Natural killer cell (primary cell): ENCODE results near the gene RUNX3. TPM values are rescaled to one million over a fixed set of nuclear protein-coding genes. Genes with fewer than 3 reads are reported as not detected.
A peak's percentile ranks its signal among the peaks of the same experiment; 100 is the strongest.

Experiments
- ATAC-seq, 3 donors: fragments of 150-1000 bp in 2 of 3; fragments of 200-7000 bp in 1 of 3; cut with Tn5 transposase; 1 replicate in 1 of 3; 2 replicates in 2 of 3; pipeline ENCODE4 v1.10.0; 2021; ENCODE audit warnings: mild to moderate bottlenecking in 2 of 3, moderate library complexity in 2 of 3
- DNase-seq, 2 donors: peaks; one replicate each; pipeline versions ENCODE4 v3.0.0 to v3.0.0-alpha.2; 2013 to 2021; ENCODE audit warnings: mixed read lengths in 1 of 2
- H3K27ac ChIP-seq: one replicate; pipeline ENCODE4 v1.5.1; 2013; ENCODE audit warnings: mild to moderate bottlenecking, low read length
- H3K27me3 ChIP-seq: one replicate; pipeline ENCODE4 v1.6.1; 2013; ENCODE audit warnings: low read length; ENCODE audit not compliant: control insufficient read depth, insufficient read depth
- H3K36me3 ChIP-seq: one replicate; pipeline ENCODE4 v1.6.1; 2013; ENCODE audit warnings: low read length; ENCODE audit not compliant: control insufficient read depth, insufficient read depth
- H3K4me1 ChIP-seq: one replicate; pipeline ENCODE4 v1.6.1; 2013; ENCODE audit warnings: low read length; ENCODE audit not compliant: control insufficient read depth, insufficient read depth
- H3K4me3 ChIP-seq: one replicate; pipeline ENCODE4 v1.5.1; 2013; ENCODE audit warnings: low read length
- H3K9me3 ChIP-seq: one replicate; pipeline ENCODE4 v1.6.1; 2013; ENCODE audit warnings: low read length; ENCODE audit not compliant: control insufficient read depth, insufficient read depth
- H3K27ac Mint-ChIP-seq, 2 donors: one replicate each; pipeline ENCODE4 v1.8.0; 2022; ENCODE audit warnings: mild to moderate bottlenecking in 2 of 2, mixed read lengths in 2 of 2, moderate library complexity in 1 of 2
- H3K27me3 Mint-ChIP-seq, 2 donors: one replicate each; pipeline ENCODE4 v1.8.0; 2022; ENCODE audit warnings: low read depth in 2 of 2, mixed read lengths in 2 of 2
- H3K36me3 Mint-ChIP-seq: one replicate; pipeline ENCODE4 v1.8.0; 2022; ENCODE audit warnings: mixed read lengths
- H3K4me1 Mint-ChIP-seq, 2 donors: one replicate each; pipeline ENCODE4 v1.8.0; 2022; ENCODE audit warnings: mixed read lengths in 2 of 2
- H3K4me3 Mint-ChIP-seq: one replicate; pipeline ENCODE4 v1.8.0; 2022; ENCODE audit warnings: mild to moderate bottlenecking, moderate library complexity, mixed read lengths
- H3K9me3 Mint-ChIP-seq, 2 donors: one replicate each; pipeline ENCODE4 v1.8.0; 2022; ENCODE audit warnings: mixed read lengths in 2 of 2
- WGBS: methylation state at CpG from one replicate; pipeline ENCODE4 v1.1.7; 2013; ENCODE audit warnings: missing lambda C conversion rate; ENCODE audit not compliant: insufficient coverage; 5-methylcytosine and 5-hydroxymethylcytosine counted together
- intact Hi-C: fragments of 100-400 bp; cut with micrococcal nuclease; formaldehyde crosslinking; loops from one replicate; pipeline ENCODE4 v1.14.2; 2022
- total RNA-seq, 4 donors: library from RNA; stranded (reverse); fragments of 120-200 nt in 1 of 4; gene quantifications; one replicate each; pipeline versions ENCODE4 v1.2.3 to v1.2.4, GENCODE V29; 2013 to 2022
- TF ChIP-seq, protein P1 (sequence below): fragments of 200-600 bp; IDR thresholded peaks from one replicate; pipeline ENCODE4 v1.8.0; 2022; ENCODE audit warnings: antibody characterized with exemption

Gene RUNX3
- total RNA-seq, 3 donors from 2014 or later (not counting 1 experiment from before 2014, with no cell fraction given), result 537 to 630 (median 601) TPM

DNA sequence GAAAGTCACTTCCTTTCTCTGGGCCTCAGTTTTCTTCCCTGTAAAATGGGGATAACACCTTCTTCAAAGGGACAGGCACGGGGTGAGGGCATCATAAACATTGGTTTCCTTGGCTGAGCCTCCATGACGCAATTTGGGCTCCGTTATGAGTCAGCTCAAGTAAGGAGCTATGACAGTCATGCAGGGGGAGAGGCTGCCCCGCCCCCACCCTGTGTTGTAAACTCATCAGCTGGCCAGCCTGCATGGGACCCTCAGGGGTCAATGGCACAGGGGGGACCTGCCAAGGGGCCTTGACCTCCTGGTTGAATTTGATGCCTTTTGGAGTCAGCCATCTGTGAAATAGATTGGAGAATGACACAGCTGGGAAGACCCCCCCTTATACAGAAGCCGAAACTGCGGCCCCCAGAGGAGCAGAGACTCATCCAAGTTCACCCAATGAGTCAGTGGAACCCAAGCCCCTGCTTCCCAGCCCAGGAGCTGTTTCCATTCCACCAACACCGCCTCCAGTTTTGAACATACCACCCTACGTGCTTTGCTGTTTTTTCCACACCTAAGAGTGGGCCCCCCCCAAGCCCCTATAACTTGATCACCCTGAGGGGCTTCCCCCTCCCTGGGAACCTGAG, 36.8 kb upstream of the RUNX3 start:
- intact Hi-C loops, result loop anchor here (5.0 kb wide), 1 partner anchor 55 kb away; no protein-coding TSS in a partner anchor
- peaks cover 68% of the 10 kb centered on the region for H3K4me1 ChIP-seq

GRCh38 chr1:24966121-24966723, 36.1 kb upstream of the RUNX3 start:
- intact Hi-C loops, result loop anchor here (5.0 kb wide), 1 partner anchor 54 kb away; no protein-coding TSS in a partner anchor
- H3K4me1 ChIP-seq, result peaks cover 68% of the 10 kb centered on the region
- no peaks in the 10 kb centered on the region for H3K9me3 ChIP-seq
- no peak overlapping the region for H3K4me3 ChIP-seq
- no peak for DNase-seq
- Mint-ChIP-seq H3K27ac (peak overlapping the region; percentile 91 to 93), H3K9me3 (no peaks in the 10 kb centered on the region), H3K36me3 (no peaks in the 10 kb centered on the region), H3K4me3 (peak overlapping the region; percentile 25), H3K4me1 (peaks cover 23 to 38% of the 10 kb centered on the region in 2 donors), H3K27me3 (peaks cover 8 to 23% of the 10 kb centered on the region in 2 donors)
- TF ChIP-seq, protein P1, sequence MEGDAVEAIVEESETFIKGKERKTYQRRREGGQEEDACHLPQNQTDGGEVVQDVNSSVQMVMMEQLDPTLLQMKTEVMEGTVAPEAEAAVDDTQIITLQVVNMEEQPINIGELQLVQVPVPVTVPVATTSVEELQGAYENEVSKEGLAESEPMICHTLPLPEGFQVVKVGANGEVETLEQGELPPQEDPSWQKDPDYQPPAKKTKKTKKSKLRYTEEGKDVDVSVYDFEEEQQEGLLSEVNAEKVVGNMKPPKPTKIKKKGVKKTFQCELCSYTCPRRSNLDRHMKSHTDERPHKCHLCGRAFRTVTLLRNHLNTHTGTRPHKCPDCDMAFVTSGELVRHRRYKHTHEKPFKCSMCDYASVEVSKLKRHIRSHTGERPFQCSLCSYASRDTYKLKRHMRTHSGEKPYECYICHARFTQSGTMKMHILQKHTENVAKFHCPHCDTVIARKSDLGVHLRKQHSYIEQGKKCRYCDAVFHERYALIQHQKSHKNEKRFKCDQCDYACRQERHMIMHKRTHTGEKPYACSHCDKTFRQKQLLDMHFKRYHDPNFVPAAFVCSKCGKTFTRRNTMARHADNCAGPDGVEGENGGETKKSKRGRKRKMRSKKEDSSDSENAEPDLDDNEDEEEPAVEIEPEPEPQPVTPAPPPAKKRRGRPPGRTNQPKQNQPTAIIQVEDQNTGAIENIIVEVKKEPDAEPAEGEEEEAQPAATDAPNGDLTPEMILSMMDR, result no peak
- H3K27ac ChIP-seq, result no peak overlapping the region
- WGBS, result 53% methylated on average over 3 of the region's 4 CpGs
- no peaks in the 10 kb centered on the region for H3K36me3 ChIP-seq
- ATAC-seq, result no peak
- no peaks in the 10 kb centered on the region for H3K27me3 ChIP-seq

More for the DNA sequence above, 36.8 kb upstream of the RUNX3 start:
- TF ChIP-seq, protein P1, result no peak
- Histone ChIP-seq H3K27me3 (no peaks in the 10 kb centered on the region), H3K36me3 (no peaks in the 10 kb centered on the region), H3K27ac (no peak overlapping the region), H3K4me3 (no peak overlapping the region), H3K9me3 (no peaks in the 10 kb centered on the region)
- Mint-ChIP-seq H3K27me3 (peaks cover 8 to 18% of the 10 kb centered on the region in 2 donors), H3K27ac (peak overlapping the region in 1 of 2 donors; percentile 91), H3K4me3 (no peak overlapping the region), H3K36me3 (no peaks in the 10 kb centered on the region), H3K9me3 (no peaks in the 10 kb centered on the region), H3K4me1 (peaks cover 28 to 45% of the 10 kb centered on the region in 2 donors)
- peak in 1 of 2 donors; percentile 80 for DNase-seq
- 58% methylated on average over 8 of the region's 8 CpGs for WGBS
- peak in 1 of 3 donors; percentile 28 for ATAC-seq

DNA sequence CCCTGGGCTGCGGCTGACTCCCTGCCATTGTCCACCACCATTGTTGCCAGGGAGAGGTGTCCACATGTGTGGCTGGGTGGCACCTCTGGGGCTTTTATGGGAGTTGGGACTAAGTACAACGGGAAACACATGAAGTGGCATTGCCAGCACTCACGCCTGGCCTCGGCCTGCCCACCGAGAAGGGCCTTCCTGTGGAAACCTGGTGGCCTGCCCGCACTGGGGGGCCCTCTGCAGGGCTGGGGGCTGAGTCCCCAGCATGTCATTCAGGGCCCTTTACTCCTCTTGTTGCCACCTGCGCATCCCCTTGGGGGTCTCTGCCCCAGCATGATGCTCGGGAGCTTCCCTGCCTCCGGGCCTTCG, 35.5 kb upstream of the RUNX3 start:
- H3K36me3 ChIP-seq, result no peaks in the 10 kb centered on the region
- H3K27ac ChIP-seq, result peak overlapping the region; percentile 83
- TF ChIP-seq, protein P1, result no peak
- intact Hi-C loops, result loop anchor here (1.0 to 5.0 kb wide), 9 partner anchors 10 to 135 kb away; no protein-coding TSS in a partner anchor
- H3K4me3 ChIP-seq, result peak overlapping the region; percentile 10
- Mint-ChIP-seq H3K4me3 (peak overlapping the region; percentile 93), H3K27ac (peak overlapping the region; percentile 91 to 93), H3K27me3 (peaks cover 8 to 24% of the 10 kb centered on the region in 2 donors), H3K9me3 (no peaks in the 10 kb centered on the region), H3K4me1 (peaks cover 23 to 32% of the 10 kb centered on the region in 2 donors), H3K36me3 (no peaks in the 10 kb centered on the region)
- 66% methylated on average over 10 of the region's 10 CpGs for WGBS
- H3K27me3 ChIP-seq, result no peaks in the 10 kb centered on the region
- peaks cover 68% of the 10 kb centered on the region for H3K4me1 ChIP-seq
- H3K9me3 ChIP-seq, result no peaks in the 10 kb centered on the region
- DNase-seq, result no peak
- ATAC-seq, result no peak
